GM19238 (cell line): Measurements from ENCODE around the gene HIKESHI.
A peak's percentile ranks its signal among the peaks of the same experiment; 100 is the strongest.
"Not testable (repeated sequence)": the region's sequence is repeated elsewhere in the genome, so short reads cannot be mapped to it uniquely, and the experiment has no call there.

ENCODE experiments used
- DNase-seq: peaks from one replicate; pipeline ENCODE4 v3.0.0; 2011; ENCODE audit warnings: low spot score; ENCODE audit not compliant: insufficient read length

Gene HIKESHI

DNA sequence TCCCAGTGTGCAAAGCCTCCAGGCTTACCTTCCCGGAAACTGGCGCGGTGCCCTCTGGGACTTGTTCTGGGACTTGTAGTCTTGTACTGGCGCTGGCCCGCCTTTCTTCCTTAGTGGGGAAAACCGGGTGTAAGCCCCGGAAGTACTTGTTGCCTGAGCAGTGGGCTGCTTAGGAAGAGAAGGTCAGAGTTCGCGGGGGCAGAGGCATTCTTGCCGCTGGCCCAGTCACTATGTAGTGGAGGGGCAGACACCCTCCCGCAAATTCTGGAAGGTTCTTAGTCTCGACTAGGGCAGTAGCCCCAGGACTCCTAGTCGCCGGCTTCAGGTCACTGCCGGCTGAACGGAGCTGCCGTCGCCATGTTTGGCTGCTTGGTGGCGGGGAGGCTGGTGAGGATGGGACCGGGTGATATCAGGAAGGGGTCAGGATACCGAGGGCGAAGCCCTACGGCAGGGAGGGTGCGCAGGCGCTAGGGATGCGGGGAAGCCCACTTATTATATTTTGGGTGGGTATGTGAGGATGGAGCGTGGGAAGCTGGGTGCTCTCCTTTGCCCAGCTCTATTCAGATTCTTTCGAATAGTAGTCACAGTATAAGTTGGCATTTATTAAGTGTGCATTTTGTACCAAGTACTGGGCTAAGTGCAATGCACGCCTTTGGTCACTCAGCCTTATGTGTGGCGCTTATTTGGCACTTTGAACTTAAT, at the start of gene HIKESHI:
HIKESHI (plus strand) TSS at position 149 of the 702 bp plus-strand sequence; CDS start at position 358, 209 bp downstream.
- peak; percentile 58 for DNase-seq

GRCh38 chr11:86255896-86256295, 46.1 kb upstream of the HIKESHI start:
- no peak for DNase-seq

DNA sequence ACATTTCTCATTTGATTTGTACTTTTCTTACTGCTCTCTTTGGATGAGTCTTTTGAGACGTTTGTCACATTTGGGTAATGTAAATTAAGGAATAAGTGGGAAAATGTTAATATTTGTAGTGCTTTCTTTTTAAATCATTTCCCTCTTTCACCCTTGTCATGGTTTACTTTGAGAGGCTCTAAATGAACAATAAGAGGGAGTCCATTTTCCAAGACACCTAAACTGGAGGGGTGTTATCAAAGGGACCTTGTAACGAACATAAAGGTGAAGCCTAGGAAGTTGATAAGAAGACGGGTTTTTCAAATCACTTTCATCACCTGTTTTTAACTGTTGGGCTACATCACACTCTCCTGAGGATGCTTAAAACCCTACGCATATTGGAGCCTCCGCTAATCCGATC, 45.4 kb upstream of the HIKESHI start:
- DNase-seq: no peak

GRCh38 chr11:86257446-86257845, 44.6 kb upstream of the HIKESHI start:
- no peak for DNase-seq

DNA sequence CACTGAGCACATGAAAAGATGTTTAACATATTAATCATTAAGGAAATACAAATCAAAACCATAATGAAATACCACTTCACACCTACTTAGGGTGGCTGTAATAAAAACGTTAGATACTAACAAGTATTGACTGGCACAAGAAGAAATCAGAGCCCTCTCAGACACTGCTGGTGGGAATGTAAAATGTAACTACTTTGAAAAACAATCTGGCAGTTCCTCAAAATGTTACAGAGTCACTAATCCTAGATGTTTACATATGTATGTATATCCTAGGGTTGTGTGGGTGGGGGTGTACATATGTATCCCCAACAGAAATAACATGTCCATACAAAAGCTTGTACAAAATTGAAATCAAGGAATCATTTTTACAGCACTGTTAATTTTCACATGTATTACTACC, 42.3 kb upstream of the HIKESHI start:
- DNase-seq: no peak

GRCh38 chr11:86261328-86261727, 40.7 kb upstream of the HIKESHI start:
- DNase-seq: no peak

GRCh38 chr11:86262387-86262786, 39.7 kb upstream of the HIKESHI start:
- DNase-seq: no peak

GRCh38 chr11:86264649-86265048, 37.4 kb upstream of the HIKESHI start:
- no peak for DNase-seq

DNA sequence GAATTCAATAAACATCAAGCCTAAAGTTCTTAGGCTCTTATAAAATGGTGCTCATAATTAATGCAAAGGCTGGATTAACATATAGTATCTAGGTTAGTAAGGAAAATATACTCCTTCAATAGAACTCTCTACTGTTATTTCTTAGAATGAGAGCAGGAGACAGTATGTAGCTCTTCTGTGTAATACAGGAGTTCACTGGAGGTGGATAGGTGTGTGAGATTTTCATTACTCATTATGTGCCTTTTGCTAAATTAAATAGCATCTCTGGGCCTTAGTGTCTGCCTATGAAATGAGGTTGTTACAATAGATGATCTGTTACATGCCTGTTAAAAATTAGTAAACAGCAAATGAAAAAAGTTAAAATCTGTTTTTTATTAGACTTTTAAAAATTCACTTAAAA, 36.8 kb upstream of the HIKESHI start:
- DNase-seq: no peak

DNA sequence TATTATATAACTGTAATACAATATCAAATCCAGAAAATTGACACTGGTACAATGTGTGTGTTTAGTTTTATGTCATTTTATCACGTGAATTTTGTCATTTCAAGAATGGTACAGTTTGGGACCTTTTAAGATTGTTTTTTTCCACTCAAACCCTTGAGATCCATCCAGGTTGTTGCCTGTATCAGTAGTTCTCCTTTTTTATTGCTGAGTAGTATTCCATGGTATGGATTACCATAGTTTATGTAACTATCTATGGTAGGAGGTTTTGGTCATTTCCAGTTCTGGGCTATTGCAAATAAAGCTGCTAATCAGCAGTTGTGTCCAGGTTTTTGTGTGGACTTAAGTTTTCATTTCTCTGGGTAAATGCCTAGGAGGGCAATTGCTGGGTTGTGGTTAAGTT, 32.4 kb upstream of the HIKESHI start:
- no peak for DNase-seq

- DNase-seq: no peak
Measured at GRCh38 chr11:86274503-86274902, 27.5 kb upstream of the HIKESHI start.

- DNase-seq: no peak
Measured at GRCh38 chr11:86274999-86275398, 27.0 kb upstream of the HIKESHI start.

DNA sequence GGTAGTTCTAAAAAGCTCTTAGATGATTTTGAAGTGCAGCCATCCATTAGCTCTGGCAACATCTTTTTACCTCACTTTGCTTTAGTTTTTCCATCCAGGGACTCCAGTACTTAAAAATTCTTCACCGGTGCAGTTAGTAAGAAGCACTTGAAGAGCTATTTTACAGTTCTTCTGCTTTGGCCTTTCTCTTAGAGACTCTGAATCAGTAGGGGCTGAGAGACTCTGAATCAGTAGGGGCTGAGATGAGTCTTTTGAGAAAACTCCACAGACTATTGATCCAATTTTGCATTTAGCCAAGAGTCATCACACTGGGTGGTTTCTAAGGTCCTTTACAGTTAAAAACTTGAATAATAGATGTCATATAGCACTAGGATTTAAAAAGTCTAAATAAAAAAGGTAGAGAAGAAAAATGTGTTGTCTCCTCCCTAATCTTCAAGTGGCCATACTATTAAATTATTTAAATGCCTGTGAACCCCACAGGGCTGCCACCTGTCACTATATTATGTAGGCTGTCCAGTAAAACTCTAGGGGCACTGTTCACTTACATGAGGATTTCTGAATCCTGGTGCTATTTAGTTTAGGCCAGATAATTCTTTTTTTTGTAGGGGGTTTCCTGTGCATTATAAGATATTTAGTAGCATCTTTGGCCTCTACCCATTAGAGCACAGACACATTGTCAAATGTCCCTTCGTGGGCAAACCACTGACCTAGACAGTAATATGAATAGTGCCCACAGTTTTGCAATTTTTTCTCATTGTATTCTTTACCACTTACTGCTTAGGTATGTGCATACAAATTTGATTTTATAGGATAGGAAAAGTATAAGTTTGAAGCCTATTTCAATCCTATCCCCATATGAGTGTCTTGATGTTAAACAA, 26.3 kb upstream of the HIKESHI start:
- DNase-seq: no peak

DNA sequence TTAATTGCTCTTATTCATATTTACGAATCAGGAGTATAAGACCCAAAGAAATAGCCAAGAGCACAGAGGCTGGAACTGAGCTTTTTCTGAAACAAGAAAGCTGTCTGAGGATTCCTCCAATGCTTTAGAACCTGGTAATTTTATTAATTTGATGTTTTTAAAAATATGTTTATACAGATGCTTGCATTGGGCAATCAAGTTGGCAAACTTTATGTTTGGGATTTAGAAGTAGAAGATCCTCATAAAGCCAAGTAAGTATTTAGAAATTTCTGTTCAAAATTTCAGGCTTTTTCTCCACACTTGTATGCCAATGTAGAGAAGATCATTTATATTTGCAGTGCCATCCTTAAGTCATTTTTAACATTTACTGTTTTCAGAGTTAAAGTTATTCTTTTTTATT, 24.3 kb upstream of the HIKESHI start:
- no peak for DNase-seq

GRCh38 chr11:86278226-86278625, 23.8 kb upstream of the HIKESHI start:
- DNase-seq: no peak

- no peak for DNase-seq
Measured at GRCh38 chr11:86279747-86280146, 22.3 kb upstream of the HIKESHI start.

GRCh38 chr11:86287468-86287796, 14.6 kb upstream of the HIKESHI start:
- no peak for DNase-seq

DNA sequence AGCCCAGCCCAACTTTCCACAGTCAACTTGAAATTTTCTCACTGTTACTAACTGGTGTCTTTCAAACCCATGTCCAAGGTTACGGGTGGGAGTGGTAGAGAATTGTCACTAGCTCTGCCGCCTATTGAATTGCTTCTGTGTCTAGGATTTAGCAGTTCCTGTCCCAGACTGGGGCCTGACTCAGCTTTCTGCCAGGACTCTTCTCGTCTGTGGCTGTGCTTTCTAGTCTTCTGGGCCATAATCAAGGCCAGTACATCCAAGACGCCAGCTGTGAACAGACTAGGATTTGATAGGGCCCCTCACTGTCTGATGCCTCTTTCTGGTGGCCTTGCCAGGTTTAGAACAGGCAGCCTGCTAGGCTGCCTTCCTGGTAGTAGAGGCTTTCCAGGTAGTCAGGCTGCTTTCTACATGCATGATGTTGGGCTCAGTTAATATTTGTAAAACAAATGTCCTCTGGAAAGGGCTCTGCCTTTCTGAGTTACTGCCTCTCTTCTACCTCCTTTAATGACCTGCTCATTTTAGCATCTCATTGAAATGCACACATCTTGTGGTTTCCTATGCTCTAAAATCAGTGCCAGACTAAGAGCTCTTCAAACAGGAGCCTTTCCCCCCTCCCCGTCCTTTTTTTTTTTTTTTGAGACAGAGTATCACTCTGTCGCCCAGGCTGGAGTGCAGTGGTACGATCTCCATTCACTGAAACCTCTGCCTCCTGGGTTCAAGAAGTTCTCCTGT, 13.1 kb upstream of the HIKESHI start:
- no peak for DNase-seq

DNA sequence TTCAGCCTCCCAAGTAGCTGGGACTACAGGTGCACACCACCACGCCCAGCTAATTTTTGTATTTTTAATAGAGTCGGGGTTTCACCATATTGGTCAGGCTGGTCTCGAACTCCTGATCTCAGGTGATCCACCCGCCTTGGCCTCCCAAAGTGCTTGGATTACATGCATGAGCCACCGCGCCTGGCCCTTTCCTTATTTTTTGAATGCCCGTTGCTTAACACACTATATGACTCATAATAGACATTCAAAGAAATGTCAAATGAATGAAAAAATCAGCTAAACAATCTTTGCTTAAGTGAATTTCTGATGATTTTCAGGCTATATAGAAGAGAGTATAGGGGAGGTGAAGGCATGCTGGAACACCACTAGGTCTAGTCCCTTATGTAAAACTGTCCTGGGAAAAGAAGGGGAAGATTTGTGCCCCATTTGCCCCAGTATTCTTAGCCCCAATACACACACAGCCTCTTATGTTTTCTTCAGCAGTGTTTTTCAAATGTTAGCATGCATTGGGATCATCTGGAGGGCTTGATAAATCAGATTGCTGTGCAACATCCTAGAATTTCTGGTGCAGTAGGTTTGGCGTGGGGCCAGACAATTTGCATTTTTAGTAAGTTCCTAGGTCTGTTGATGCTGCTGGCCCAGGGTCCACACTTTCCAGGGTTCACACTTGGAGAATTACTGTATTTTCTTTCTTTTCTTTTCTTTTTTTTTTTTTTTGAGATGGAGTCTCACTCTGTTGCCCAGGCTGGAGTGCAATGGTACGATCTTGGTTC, 12.3 kb upstream of the HIKESHI start:
- DNase-seq: not testable (repeated sequence)

GRCh38 chr11:86291466-86292262, 10.4 kb upstream of the HIKESHI start:
- DNase-seq: peak; percentile 13
